ENCODE data around the gene SH3PXD2A.

The SH3PXD2A gene

DNA sequence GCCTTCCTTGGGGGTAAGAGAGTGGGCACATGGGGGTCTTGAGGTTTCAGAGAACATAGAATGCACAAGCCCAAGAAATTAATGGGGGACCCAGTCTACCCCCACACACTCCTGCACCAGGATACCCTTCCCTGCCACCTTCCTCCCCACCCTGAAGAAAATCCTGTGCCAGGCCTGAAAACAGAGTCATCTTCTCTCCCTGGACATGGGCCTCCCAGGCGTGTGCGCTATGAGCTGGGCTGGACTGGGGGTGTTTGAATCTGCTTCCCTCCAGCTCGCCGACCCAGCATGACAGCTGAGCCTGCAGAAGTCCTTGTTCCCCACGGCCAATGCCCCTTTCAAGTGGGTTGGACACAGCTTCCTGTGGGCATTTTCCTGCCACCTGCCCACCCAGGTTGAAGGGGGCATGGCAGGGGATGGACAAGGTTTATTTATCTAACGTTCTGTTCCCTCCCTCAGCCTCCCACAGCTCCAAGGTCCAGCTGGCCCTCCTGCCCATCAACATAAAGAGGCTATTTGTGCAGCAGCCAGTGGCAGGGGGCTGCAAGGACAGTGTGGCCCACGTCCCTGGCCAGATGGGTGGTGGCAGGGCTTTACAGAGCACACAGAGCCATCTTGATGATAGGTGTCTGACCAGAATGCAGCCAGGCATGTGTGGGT lies 141.0 kb downstream of the SH3PXD2A start:
- no peak overlapping the region for H3K9ac ChIP-seq
- no peaks in the 10 kb centered on the region for H4K20me1 ChIP-seq (ENCODE audit: insufficient read depth)
- H3K4me1 ChIP-seq (ENCODE audit: low read depth, poor library complexity, severe bottlenecking) = peaks cover 4% of the 10 kb centered on the region
- no peaks in the 10 kb centered on the region for H3K36me3 ChIP-seq (ENCODE audit: insufficient read depth)
- H3K4me2 ChIP-seq = no peak overlapping the region
- no peaks in the 10 kb centered on the region for H3K27me3 ChIP-seq (ENCODE audit: insufficient read depth, low read depth)
- no peak overlapping the region for H3K4me3 ChIP-seq (IDR thresholded peaks at IDR 0.05; ENCODE audit: insufficient read depth, low read depth, low read length)
- TF ChIP-seq, protein P1, sequence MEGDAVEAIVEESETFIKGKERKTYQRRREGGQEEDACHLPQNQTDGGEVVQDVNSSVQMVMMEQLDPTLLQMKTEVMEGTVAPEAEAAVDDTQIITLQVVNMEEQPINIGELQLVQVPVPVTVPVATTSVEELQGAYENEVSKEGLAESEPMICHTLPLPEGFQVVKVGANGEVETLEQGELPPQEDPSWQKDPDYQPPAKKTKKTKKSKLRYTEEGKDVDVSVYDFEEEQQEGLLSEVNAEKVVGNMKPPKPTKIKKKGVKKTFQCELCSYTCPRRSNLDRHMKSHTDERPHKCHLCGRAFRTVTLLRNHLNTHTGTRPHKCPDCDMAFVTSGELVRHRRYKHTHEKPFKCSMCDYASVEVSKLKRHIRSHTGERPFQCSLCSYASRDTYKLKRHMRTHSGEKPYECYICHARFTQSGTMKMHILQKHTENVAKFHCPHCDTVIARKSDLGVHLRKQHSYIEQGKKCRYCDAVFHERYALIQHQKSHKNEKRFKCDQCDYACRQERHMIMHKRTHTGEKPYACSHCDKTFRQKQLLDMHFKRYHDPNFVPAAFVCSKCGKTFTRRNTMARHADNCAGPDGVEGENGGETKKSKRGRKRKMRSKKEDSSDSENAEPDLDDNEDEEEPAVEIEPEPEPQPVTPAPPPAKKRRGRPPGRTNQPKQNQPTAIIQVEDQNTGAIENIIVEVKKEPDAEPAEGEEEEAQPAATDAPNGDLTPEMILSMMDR (conservative IDR thresholded peaks at IDR 0.05; ENCODE audit: low read depth, low read length) = no peak
- no peak overlapping the region for H2AFZ ChIP-seq (ENCODE audit: low read depth)
- H3K79me2 ChIP-seq (ENCODE audit: insufficient read depth, low read depth) = no peaks in the 10 kb centered on the region
- H3K27ac ChIP-seq = no peak overlapping the region

DNA sequence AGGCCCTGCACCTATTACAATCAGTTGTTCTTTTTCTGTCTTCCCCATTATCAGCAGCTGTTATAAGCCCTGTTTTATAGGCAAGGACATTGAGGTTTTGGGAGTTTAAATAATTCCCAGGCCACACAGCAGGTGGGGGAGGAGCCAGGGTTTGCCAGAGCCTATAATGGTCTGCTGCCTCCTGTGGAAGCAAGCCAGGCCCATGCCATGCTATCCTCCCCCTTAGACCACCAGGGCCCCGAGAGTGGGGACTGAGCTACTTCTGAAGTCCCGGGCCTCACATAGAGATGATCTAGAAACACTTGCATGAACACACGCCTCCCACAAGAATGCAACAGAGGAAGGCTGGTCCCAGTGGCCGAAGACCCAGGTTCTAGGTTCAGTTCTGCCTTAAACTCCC lies 141.7 kb downstream of the SH3PXD2A start:
- H4K20me1 ChIP-seq (ENCODE audit: insufficient read depth) = no peaks in the 10 kb centered on the region

DNA sequence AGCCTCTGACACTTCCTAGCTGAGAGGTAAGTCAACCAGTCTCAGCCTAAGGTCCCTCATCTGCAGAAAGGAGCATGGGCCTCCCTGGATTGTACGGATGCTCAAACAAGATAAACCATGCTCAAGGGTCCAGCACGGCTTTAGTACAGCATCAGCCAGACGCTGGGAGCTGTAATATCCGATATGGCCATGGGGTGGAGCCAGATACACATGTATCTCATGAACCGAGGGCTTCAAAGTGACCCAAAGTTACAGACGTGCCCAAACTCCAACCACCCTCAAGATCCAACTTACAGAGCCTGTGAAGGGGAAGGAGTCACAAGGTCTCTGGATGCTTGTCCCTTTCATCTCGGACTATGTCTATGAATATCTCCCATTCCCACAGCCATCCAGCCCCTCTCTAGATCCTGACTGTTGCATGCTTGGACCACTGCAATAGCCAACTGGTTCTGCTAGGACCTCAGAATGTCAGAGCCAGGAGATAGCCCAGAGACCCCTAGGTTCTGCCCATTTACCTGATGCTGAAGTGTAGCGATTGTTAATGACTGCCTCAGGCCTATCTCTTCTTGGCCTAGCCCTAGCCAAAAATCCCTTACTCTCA lies 142.4 kb downstream of the SH3PXD2A start:
- H3K4me1 ChIP-seq (ENCODE audit: low read depth, poor library complexity, severe bottlenecking) = peaks cover 4% of the 10 kb centered on the region
- no peak overlapping the region for H3K9ac ChIP-seq
- H3K27ac ChIP-seq = no peak overlapping the region
- no peaks in the 10 kb centered on the region for H3K27me3 ChIP-seq (ENCODE audit: insufficient read depth, low read depth)
- H3K36me3 ChIP-seq (ENCODE audit: insufficient read depth) = no peaks in the 10 kb centered on the region
- no peaks in the 10 kb centered on the region for H3K79me2 ChIP-seq (ENCODE audit: insufficient read depth, low read depth)
- H3K4me3 ChIP-seq (IDR thresholded peaks at IDR 0.05; ENCODE audit: insufficient read depth, low read depth, low read length) = no peak overlapping the region
- TF ChIP-seq, protein P1 (conservative IDR thresholded peaks at IDR 0.05; ENCODE audit: low read depth, low read length) = peak; percentile 97
- H4K20me1 ChIP-seq (ENCODE audit: insufficient read depth) = no peaks in the 10 kb centered on the region
- no peak overlapping the region for H2AFZ ChIP-seq (ENCODE audit: low read depth)
- H3K4me2 ChIP-seq = no peak overlapping the region

More for the DNA sequence above, 141.7 kb downstream of the SH3PXD2A start:
- no peak overlapping the region for H3K4me3 ChIP-seq (IDR thresholded peaks at IDR 0.05; ENCODE audit: insufficient read depth, low read depth, low read length)
- TF ChIP-seq, protein P1 (conservative IDR thresholded peaks at IDR 0.05; ENCODE audit: low read depth, low read length) = no peak
- no peaks in the 10 kb centered on the region for H3K36me3 ChIP-seq (ENCODE audit: insufficient read depth)
- no peak overlapping the region for H3K27ac ChIP-seq
- H3K4me1 ChIP-seq (ENCODE audit: low read depth, poor library complexity, severe bottlenecking) = peaks cover 4% of the 10 kb centered on the region
- H2AFZ ChIP-seq (ENCODE audit: low read depth) = no peak overlapping the region
- no peak overlapping the region for H3K4me2 ChIP-seq
- H3K9ac ChIP-seq = no peak overlapping the region
- H3K79me2 ChIP-seq (ENCODE audit: insufficient read depth, low read depth) = no peaks in the 10 kb centered on the region
- H3K27me3 ChIP-seq (ENCODE audit: insufficient read depth, low read depth) = no peaks in the 10 kb centered on the region

DNA sequence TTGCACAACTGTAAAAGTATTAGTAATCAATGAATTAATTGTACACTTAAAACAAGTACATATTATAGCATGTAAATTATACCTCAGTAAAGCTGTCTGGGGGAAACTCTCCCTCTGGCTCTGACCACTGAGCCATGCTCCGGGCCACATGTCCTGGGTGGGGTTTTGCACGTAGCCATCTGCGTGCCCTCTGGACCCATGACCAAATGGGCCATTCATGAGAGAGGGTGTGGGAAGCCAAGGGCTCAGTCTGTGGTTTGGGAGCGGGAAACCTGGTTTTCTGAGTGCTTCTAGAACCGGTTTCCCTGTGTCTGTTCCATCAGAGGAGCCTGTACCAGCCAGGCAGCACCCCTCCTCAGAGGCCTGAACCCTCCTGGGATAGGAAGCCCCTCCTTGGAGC lies 143.2 kb downstream of the SH3PXD2A start:
- Histone ChIP-seq H3K4me1 (ENCODE audit: low read depth, poor library complexity, severe bottlenecking) (peaks cover 4% of the 10 kb centered on the region), H2AFZ (ENCODE audit: low read depth) (no peak overlapping the region), H4K20me1 (ENCODE audit: insufficient read depth) (no peaks in the 10 kb centered on the region), H3K4me2 (no peak overlapping the region), H3K27ac (no peak overlapping the region), H3K79me2 (ENCODE audit: insufficient read depth, low read depth) (no peaks in the 10 kb centered on the region), H3K4me3 (IDR thresholded peaks at IDR 0.05; ENCODE audit: insufficient read depth, low read depth, low read length) (no peak overlapping the region), H3K36me3 (ENCODE audit: insufficient read depth) (no peaks in the 10 kb centered on the region), H3K9ac (no peak overlapping the region), H3K27me3 (ENCODE audit: insufficient read depth, low read depth) (no peaks in the 10 kb centered on the region)
- TF ChIP-seq, protein P1 (conservative IDR thresholded peaks at IDR 0.05; ENCODE audit: low read depth, low read length) = no peak

Measured in KMS-11 (cell line).